Testis (tissue), 2 donors: Measurements from ENCODE around the gene ARL6IP5.

Experiments used
- CTCF ChIP-seq, 3 experiments: fragments of 450-650 bp in 2 of 3; fragments of 200-600 bp in 1 of 3; sonication (generic) in 1 of 3; IDR thresholded peaks; one replicate each; pipeline ENCODE4 v1.5.1; 2016 to 2019; ENCODE audit warnings: antibody characterized with exemption in 3 of 3, mild to moderate bottlenecking in 2 of 3, moderate library complexity in 1 of 3
- POLR2A ChIP-seq: fragments of 450-650 bp; IDR thresholded peaks from one replicate; pipeline ENCODE4 v1.6.1; 2017; ENCODE audit warnings: antibody characterized with exemption, mild to moderate bottlenecking, moderate library complexity

GRCh38 chr3:69081583-69082262 is 3.0 kb upstream of the ARL6IP5 start:
- TF ChIP-seq CTCF (IDR thresholded peaks at IDR 0.05) = no peak
- TF ChIP-seq POLR2A = no peak
